K562 (cell line): Measurements from ENCODE around the gene RBFA. TPM values are rescaled to one million over a fixed set of nuclear protein-coding genes. Genes with fewer than 3 reads are reported as not detected.
A peak's percentile ranks its signal among the peaks of the same experiment; 100 is the strongest.

ENCODE experiments used
- AFF4 ChIP-seq: sonication (generic); formaldehyde crosslinking; IDR thresholded peaks from 2 replicates; pipeline ENCODE4 v1.8.0; 2023; ENCODE audit warnings: mild to moderate bottlenecking, missing genetic modification reagents
- ARID1B ChIP-seq: fragments of 450-650 bp; IDR thresholded peaks from 2 replicates; pipeline ENCODE4 v1.6.1; 2016; ENCODE audit warnings: antibody characterized with exemption, mild to moderate bottlenecking, inconsistent platforms
- CBFA2T2 ChIP-seq: fragments of 450-650 bp; conservative IDR thresholded peaks from 2 replicates; pipeline ENCODE4 v1.6.1; 2017; ENCODE audit warnings: mild to moderate bottlenecking
- CBX8 ChIP-seq: fragments of 200-600 bp; sonication (generic); IDR thresholded peaks from 2 replicates; pipeline ENCODE4 v1.6.1; 2012; ENCODE audit warnings: borderline replicate concordance, mixed run types, low read depth, mild to moderate bottlenecking, moderate library complexity, mixed read lengths, low read length, control low read depth, inconsistent platforms; ENCODE audit not compliant: poor library complexity, severe bottlenecking; ENCODE audit errors: extremely low read depth
- CTBP1 ChIP-seq: fragments of 450-650 bp; IDR thresholded peaks from 2 replicates; pipeline ENCODE4 v1.6.1; 2016; ENCODE audit warnings: borderline replicate concordance
- GTF2E2 ChIP-seq: fragments of 200-800 bp; sonication (Bioruptor generic); IDR thresholded peaks from 2 replicates; pipeline ENCODE4 v1.6.1; 2016; ENCODE audit warnings: missing genetic modification characterization, missing compliant biosample characterization
- NCOR1 ChIP-seq: fragments of 450-650 bp; IDR thresholded peaks from 2 replicates; pipeline ENCODE4 v1.6.1; 2016; ENCODE audit warnings: mild to moderate bottlenecking, moderate library complexity
- PCBP1 ChIP-seq: fragments of 200-400 bp; formaldehyde crosslinking; IDR thresholded peaks from 2 replicates; pipeline ENCODE4 v1.6.1; 2018; ENCODE audit warnings: mild to moderate bottlenecking, low read depth, low read length; ENCODE audit not compliant: poor library complexity, severe bottlenecking
- POLR3A ChIP-seq: IDR thresholded peaks from 2 replicates; pipeline ENCODE4 v1.6.1; 2011; ENCODE audit warnings: borderline replicate concordance, mild to moderate bottlenecking, moderate library complexity; ENCODE audit not compliant: insufficient read length, insufficient read depth; ENCODE audit errors: extremely low read depth
- PURB ChIP-seq: sonication (generic); formaldehyde crosslinking; IDR thresholded peaks from 2 replicates; pipeline ENCODE4 v1.9.0; 2021; ENCODE audit warnings: low read depth, mild to moderate bottlenecking, missing genetic modification reagents
- RBM39 ChIP-seq: fragments of 200-400 bp; formaldehyde crosslinking; optimal IDR thresholded peaks from 2 replicates; pipeline ENCODE3; 2018; ENCODE audit warnings: low read depth, low read length
- SMARCB1 ChIP-seq: IDR thresholded peaks from 2 replicates; pipeline ENCODE4 v1.6.1; 2011; ENCODE audit warnings: improper control_type of control experiment, low read depth; ENCODE audit not compliant: insufficient read length
- SPI1 ChIP-seq: IDR thresholded peaks from 2 replicates; pipeline ENCODE4 v1.6.1; 2011; ENCODE audit warnings: low read depth, low read length, control low read depth, borderline replicate concordance
- TBL1XR1 ChIP-seq, 2 experiments: IDR thresholded peaks; 2 replicates each; pipeline ENCODE4 v1.6.1; 2012; ENCODE audit warnings: improper control_type of control experiment in 2 of 2, low read length in 2 of 2, mild to moderate bottlenecking in 1 of 2
- ZBTB17 ChIP-seq: fragments of 450-650 bp; formaldehyde crosslinking; IDR thresholded peaks from 2 replicates; pipeline ENCODE4 v1.4.0; 2020; ENCODE audit warnings: mild to moderate bottlenecking
- ZFPM2 ChIP-seq: fragments of 250-450 bp; sonication (Bioruptor Pico); IDR thresholded peaks from 2 replicates; pipeline ENCODE4 v1.5.1; 2022; ENCODE audit warnings: mild to moderate bottlenecking
- ZNF282 ChIP-seq: sonication (generic); formaldehyde crosslinking; IDR thresholded peaks from 2 replicates; pipeline ENCODE4 v1.8.1; 2023; ENCODE audit warnings: missing genetic modification reagents
- ZNF41 ChIP-seq: fragments of 250-450 bp; sonication (Bioruptor Pico); conservative IDR thresholded peaks from 2 replicates; pipeline ENCODE4 v1.4.0; 2020; ENCODE audit warnings: mild to moderate bottlenecking
- ZNF512 ChIP-seq: IDR thresholded peaks from 2 replicates; pipeline ENCODE4 v1.6.1; 2016; ENCODE audit warnings: missing genetic modification characterization, missing compliant biosample characterization
- ZNF830 ChIP-seq: fragments of 250-450 bp; sonication (Bioruptor Pico); IDR thresholded peaks from 2 replicates; pipeline ENCODE4 v1.5.0; 2021; ENCODE audit warnings: mild to moderate bottlenecking
- ZZZ3 ChIP-seq: fragments of 450-650 bp; IDR thresholded peaks from 2 replicates; pipeline ENCODE4 v1.6.1; 2016; ENCODE audit warnings: antibody characterized with exemption, mild to moderate bottlenecking, moderate library complexity
- polyA plus RNA-seq, 8 experiments: library from polyadenylated mRNA; depleted of rRNA in 4 of 8; stranded (reverse) in 5 of 8; unstranded in 3 of 8; fragments of >200 nt; fragmentation: Nextera tagmentation in 2 of 8; fragmentation: Illumina TruSeq in 1 of 8; extraction: Ambion mirVana in 2 of 8; extraction: Trizol in 1 of 8; gene quantifications; 2 replicates each; pipeline versions ENCODE4 v1.2.1 to v1.2.3, GENCODE V29; 2011 to 2014; ENCODE audit warnings: inconsistent platforms in 1 of 8, missing spikeins in 1 of 8
- total RNA-seq, 7 experiments: library from RNA; depleted of rRNA in 6 of 7; stranded (reverse); fragments of >200 nt in 6 of 7; fragmentation: Illumina TruSeq in 2 of 7; extraction: Trizol in 2 of 7; gene quantifications; 2 replicates each; pipeline versions ENCODE4 v1.2.1 to v1.2.3, GENCODE V29; 2011 to 2021; ENCODE audit warnings: low replicate concordance in 1 of 7
- TF ChIP-seq, protein P1 (sequence below), 3 experiments: fragments of 200-800 bp in 1 of 3; sonication (Bioruptor generic) in 1 of 3; sonication (generic) in 1 of 3; formaldehyde crosslinking in 1 of 3; IDR thresholded peaks; 2 replicates each; pipeline versions ENCODE4 v1.6.1 to v1.8.0; 2016 to 2022; ENCODE audit warnings: mild to moderate bottlenecking in 2 of 3, missing compliant biosample characterization in 2 of 3, missing genetic modification characterization in 2 of 3, missing genetic modification reagents in 1 of 3

Gene RBFA
- total and polyA plus RNA-seq, 9 of the 15 experiments (the other 6 are each of a cell fraction or from before 2014, with no cell fraction given): 3.4 to 41.9 (median 25.8) TPM

GRCh38 chr18:80034068-80034851 is at the start of gene RBFA (continued):
- TF ChIP-seq RBM39: no peak
- TF ChIP-seq POLR3A: no peak
- TF ChIP-seq ARID1B: 0 out of 2 replicates have a peak, but pooled peaks have one; percentile 15
- no peak for TF ChIP-seq PURB (CRISPR knock-in tag)
- TF ChIP-seq TBL1XR1 (IDR thresholded peaks at IDR 0.05; ENCODE audit: low read length in 2 of 2): no peak
- no peak for TF ChIP-seq ZNF512
- no peak for TF ChIP-seq SMARCB1
- no peak for TF ChIP-seq ZNF282 (CRISPR knock-in tag)
- TF ChIP-seq SPI1: no peak
- no peak for TF ChIP-seq ZNF41 (CRISPR knock-in tag)
- TF ChIP-seq NCOR1: no peak
- TF ChIP-seq ZZZ3: no peak
- TF ChIP-seq CBX8: no peak
- TF ChIP-seq ZFPM2 (CRISPR knock-in tag): no peak
- TF ChIP-seq ZNF830 (CRISPR knock-in tag): no peak
- TF ChIP-seq CTBP1: peak; percentile 79
- TF ChIP-seq ZBTB17 (CRISPR knock-in tag): no peak
- TF ChIP-seq AFF4 (CRISPR knock-in tag): no peak
- no peak for TF ChIP-seq CBFA2T2
- no peak for TF ChIP-seq GTF2E2 (tag)
- TF ChIP-seq, protein P1, sequence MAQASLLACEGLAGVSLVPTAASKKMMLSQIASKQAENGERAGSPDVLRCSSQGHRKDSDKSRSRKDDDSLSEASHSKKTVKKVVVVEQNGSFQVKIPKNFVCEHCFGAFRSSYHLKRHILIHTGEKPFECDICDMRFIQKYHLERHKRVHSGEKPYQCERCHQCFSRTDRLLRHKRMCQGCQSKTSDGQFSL (CRISPR knock-in tag; IDR thresholded peaks at IDR 0.05): no peak
- TF ChIP-seq, protein P1 (tag; IDR thresholded peaks at IDR 0.05): no peak
- TF ChIP-seq PCBP1: no peak
